GM23338 (cell line): ENCODE results near the gene PJA1. TPM values are rescaled to one million over a fixed set of nuclear protein-coding genes. Genes with fewer than 3 reads are reported as not detected.

ENCODE experiments used
- ATAC-seq: fragments of 200-7000 bp; cut with Tn5 transposase; 3 replicates; pipeline ENCODE4 v1.9.1; 2020
- DNase-seq: peaks from one replicate; pipeline ENCODE4 v3.0.0-alpha.2; 2015; ENCODE audit warnings: low spot score
- H2AFZ ChIP-seq: fragments of 200-600 bp; sonication (generic); 2 replicates; pipeline ENCODE4 v1.8.0; 2016; ENCODE audit warnings: antibody characterized with exemption, mild to moderate bottlenecking, moderate library complexity
- H3F3A ChIP-seq: fragments of 200-600 bp; sonication (generic); replicated peaks from 2 replicates; pipeline ENCODE4 v1.8.0; 2017; ENCODE audit warnings: antibody characterized with exemption, mixed run types, low read depth
- H3K27ac ChIP-seq: fragments of 200-600 bp; sonication (generic); 2 replicates; pipeline ENCODE4 v1.6.1; 2016; ENCODE audit warnings: low read depth
- H3K27me3 ChIP-seq: fragments of 200-600 bp; sonication (generic); 2 replicates; pipeline ENCODE4 v1.8.0; 2016; ENCODE audit warnings: mild to moderate bottlenecking, mixed run types, moderate library complexity; ENCODE audit not compliant: insufficient read depth
- H3K36me3 ChIP-seq: fragments of 200-600 bp; sonication (generic); 2 replicates; pipeline ENCODE4 v1.8.0; 2016; ENCODE audit warnings: mild to moderate bottlenecking; ENCODE audit not compliant: insufficient read depth
- H3K4me1 ChIP-seq: fragments of 200-600 bp; sonication (generic); 2 replicates; pipeline ENCODE4 v1.8.0; 2016; ENCODE audit warnings: mild to moderate bottlenecking, moderate library complexity; ENCODE audit not compliant: insufficient read depth
- H3K4me2 ChIP-seq: fragments of 200-600 bp; sonication (generic); 2 replicates; pipeline ENCODE4 v1.7.1; 2017; ENCODE audit warnings: mixed run types
- H3K4me3 ChIP-seq: fragments of 200-600 bp; sonication (generic); 2 replicates; pipeline ENCODE4 v1.6.1; 2016; ENCODE audit warnings: mixed run types
- H3K79me2 ChIP-seq: fragments of 200-600 bp; sonication (generic); replicated peaks from 2 replicates; pipeline ENCODE4 v1.8.0; 2017; ENCODE audit warnings: mild to moderate bottlenecking; ENCODE audit not compliant: insufficient read depth
- H3K9me2 ChIP-seq: fragments of 200-600 bp; sonication (generic); 2 replicates; pipeline ENCODE4 v1.8.0; 2017; ENCODE audit not compliant: insufficient read depth
- H4K20me1 ChIP-seq: fragments of 200-600 bp; sonication (generic); replicated peaks from 2 replicates; pipeline ENCODE4 v1.8.0; 2017; ENCODE audit warnings: mild to moderate bottlenecking; ENCODE audit not compliant: insufficient read depth
- H3K27ac Mint-ChIP-seq: 2 replicates; pipeline ENCODE4 v1.8.0; 2020; ENCODE audit warnings: inconsistent platforms, mild to moderate bottlenecking, moderate library complexity, mixed read lengths
- H3K27me3 Mint-ChIP-seq: 3 replicates; pipeline ENCODE4 v1.8.0; 2022; ENCODE audit warnings: low read depth, mild to moderate bottlenecking, moderate library complexity, mixed read lengths, inconsistent platforms; ENCODE audit not compliant: insufficient read depth, poor library complexity
- H3K36me3 Mint-ChIP-seq: 3 replicates; pipeline ENCODE4 v1.8.0; 2021; ENCODE audit warnings: low read depth, mild to moderate bottlenecking, inconsistent platforms, moderate library complexity, mixed read lengths
- H3K4me1 Mint-ChIP-seq: 3 replicates; pipeline ENCODE4 v1.8.0; 2020; ENCODE audit warnings: mild to moderate bottlenecking, inconsistent platforms, mixed read lengths
- H3K4me3 Mint-ChIP-seq: 3 replicates; pipeline ENCODE4 v1.8.0; 2021; ENCODE audit warnings: moderate library complexity, mild to moderate bottlenecking, inconsistent platforms, mixed read lengths
- H3K9me3 Mint-ChIP-seq: 3 replicates; pipeline ENCODE4 v1.8.0; 2020; ENCODE audit warnings: moderate library complexity, mild to moderate bottlenecking, inconsistent platforms, mixed read lengths
- ETS1 ChIP-seq: IDR thresholded peaks from 2 replicates; pipeline ENCODE4 v1.6.1; 2016; ENCODE audit warnings: antibody characterized with exemption
- EZH2 ChIP-seq: fragments of 200-600 bp; sonication (generic); IDR thresholded peaks from one replicate; pipeline ENCODE4 v1.8.0; 2017; ENCODE audit warnings: antibody characterized with exemption, mild to moderate bottlenecking, low read depth; ENCODE audit not compliant: unreplicated experiment
- EZH2phosphoT487 ChIP-seq: fragments of 200-600 bp; sonication (generic); IDR thresholded peaks from one replicate; pipeline ENCODE4 v1.8.1; 2018; ENCODE audit warnings: antibody characterized with exemption; ENCODE audit not compliant: unreplicated experiment
- JUNB ChIP-seq: IDR thresholded peaks from one replicate; pipeline ENCODE4 v1.6.1; 2016; ENCODE audit warnings: antibody characterized with exemption; ENCODE audit not compliant: unreplicated experiment
- NANOG ChIP-seq: IDR thresholded peaks from 2 replicates; pipeline ENCODE4 v1.6.1; 2016; ENCODE audit warnings: antibody characterized with exemption, borderline replicate concordance
- STAT1 ChIP-seq: IDR thresholded peaks from one replicate; pipeline ENCODE4 v1.6.1; 2016; ENCODE audit warnings: antibody characterized with exemption; ENCODE audit not compliant: unreplicated experiment
- ZNF114 ChIP-seq: fragments of 250-450 bp; sonication (Bioruptor Pico); IDR thresholded peaks from 2 replicates; pipeline ENCODE4 v1.5.0; 2020; ENCODE audit warnings: mild to moderate bottlenecking, moderate library complexity
- ZNF462 ChIP-seq: fragments of 250-450 bp; sonication (Bioruptor Pico); IDR thresholded peaks from 2 replicates; pipeline ENCODE4 v1.5.0; 2020; ENCODE audit warnings: mild to moderate bottlenecking, moderate library complexity
- polyA plus RNA-seq: library from polyadenylated mRNA; unstranded; fragments of >200 nt; fragmentation: Nextera tagmentation; extraction: Ambion mirVana; gene quantifications from 2 replicates; pipeline ENCODE4 v1.2.1, GENCODE V29; 2016
- total RNA-seq: library from RNA; depleted of rRNA; stranded (reverse); fragments of >200 nt; shearing (Covaris generic); gene quantifications from 2 replicates; pipeline ENCODE4 v1.2.3, GENCODE V29; 2014

Gene PJA1
- total and polyA plus RNA-seq, 2 experiments from 2014 or later, result 25.2 to 31.3 TPM

GRCh38 chrX:69179380-69179911 is 14.2 kb upstream of the PJA1 start (continued):
- TF ChIP-seq ZNF462 (no peak), ETS1 (no peak)

GRCh38 chrX:69178592-69178991 is 13.3 kb upstream of the PJA1 start:
- no peaks in the 10 kb centered on the region for H4K20me1 ChIP-seq
- H3K27me3 Mint-ChIP-seq, result peaks cover 17% of the 10 kb centered on the region
- no peak overlapping the region for H3K4me3 ChIP-seq
- H3K27ac Mint-ChIP-seq, result no peak overlapping the region
- peaks cover 26% of the 10 kb centered on the region for H3K4me1 Mint-ChIP-seq
- ATAC-seq, result no peak
- TF ChIP-seq EZH2 (no peak), EZH2phosphoT487 (no peak), STAT1 (no peak), NANOG (no peak), JUNB (no peak), ETS1 (no peak), ZNF114 (CRISPR knock-in tag) (no peak)
- H3K36me3 Mint-ChIP-seq, result no peaks in the 10 kb centered on the region
- no peaks in the 10 kb centered on the region for H3K9me2 ChIP-seq
- H3K79me2 ChIP-seq, result no peaks in the 10 kb centered on the region
- no peak overlapping the region for H2AFZ ChIP-seq
- H3K36me3 ChIP-seq, result no peaks in the 10 kb centered on the region
- no peaks in the 10 kb centered on the region for H3K4me1 ChIP-seq
- no peak overlapping the region for H3K4me3 Mint-ChIP-seq
- no peaks in the 10 kb centered on the region; the same call in 2 of the 3 replicates for H3K9me3 Mint-ChIP-seq
- DNase-seq, result no peak
- 0 out of 2 replicates have a peak, but pooled peaks cover 6% of the 10 kb centered on the region for H3K27me3 ChIP-seq
- no peaks in the 10 kb centered on the region for H3F3A ChIP-seq
- H3K4me2 ChIP-seq, result no peak overlapping the region
- H3K27ac ChIP-seq, result no peak overlapping the region
